ENCODE measurements around the gene VANGL1. TPM values are rescaled to one million over a fixed set of nuclear protein-coding genes. Genes with fewer than 3 reads are reported as not detected.
A peak's percentile ranks its signal among the peaks of the same experiment; 100 is the strongest.

The VANGL1 gene
- total RNA-seq, 4 donors from 2014 or later: 6.3 to 11.7 (median 8.1) TPM

DNA sequence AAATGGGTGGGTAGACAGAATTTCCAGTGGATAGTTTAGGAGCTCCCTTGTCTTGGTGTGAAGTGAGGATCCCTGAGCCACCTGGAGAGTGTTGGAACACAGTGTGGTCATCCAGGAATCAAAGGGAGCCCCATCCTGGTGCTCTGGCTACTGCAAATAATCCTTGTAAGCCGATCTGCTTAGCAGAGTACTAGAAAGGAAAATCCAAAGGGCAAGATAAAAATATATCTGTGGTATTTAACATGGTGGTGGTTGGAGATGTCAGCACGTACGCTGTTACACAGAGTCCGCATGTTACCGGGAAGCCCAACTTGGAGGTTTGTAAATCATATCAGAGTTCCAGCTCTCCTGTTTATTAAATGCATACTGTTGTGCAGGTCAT lies 39.0 kb downstream of the VANGL1 start:
- Histone ChIP-seq H3K36me3 (peaks cover 20 to 34% (median 26%) of the 10 kb centered on the region in 4 donors), H3K4me3 (no peak overlapping the region), H3K9me3 (no peaks in the 10 kb centered on the region), H3K4me1 (peaks cover 36 to 49% (median 46%) of the 10 kb centered on the region in 4 donors), H3K27me3 (no peaks in the 10 kb centered on the region), H3K27ac (replicated peaks in 1 of 4) (peak overlapping the region in 3 of 4 donors; percentile 79 to 84 (median 80))
- TF ChIP-seq POLR2A (IDR thresholded peaks at IDR 0.05; ENCODE audit: low read depth) (no peak), POLR2AphosphoS5 (IDR thresholded peaks at IDR 0.05) (no peak), EP300 (IDR thresholded peaks at IDR 0.05) (no peak)
- TF ChIP-seq, protein P1, sequence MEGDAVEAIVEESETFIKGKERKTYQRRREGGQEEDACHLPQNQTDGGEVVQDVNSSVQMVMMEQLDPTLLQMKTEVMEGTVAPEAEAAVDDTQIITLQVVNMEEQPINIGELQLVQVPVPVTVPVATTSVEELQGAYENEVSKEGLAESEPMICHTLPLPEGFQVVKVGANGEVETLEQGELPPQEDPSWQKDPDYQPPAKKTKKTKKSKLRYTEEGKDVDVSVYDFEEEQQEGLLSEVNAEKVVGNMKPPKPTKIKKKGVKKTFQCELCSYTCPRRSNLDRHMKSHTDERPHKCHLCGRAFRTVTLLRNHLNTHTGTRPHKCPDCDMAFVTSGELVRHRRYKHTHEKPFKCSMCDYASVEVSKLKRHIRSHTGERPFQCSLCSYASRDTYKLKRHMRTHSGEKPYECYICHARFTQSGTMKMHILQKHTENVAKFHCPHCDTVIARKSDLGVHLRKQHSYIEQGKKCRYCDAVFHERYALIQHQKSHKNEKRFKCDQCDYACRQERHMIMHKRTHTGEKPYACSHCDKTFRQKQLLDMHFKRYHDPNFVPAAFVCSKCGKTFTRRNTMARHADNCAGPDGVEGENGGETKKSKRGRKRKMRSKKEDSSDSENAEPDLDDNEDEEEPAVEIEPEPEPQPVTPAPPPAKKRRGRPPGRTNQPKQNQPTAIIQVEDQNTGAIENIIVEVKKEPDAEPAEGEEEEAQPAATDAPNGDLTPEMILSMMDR (IDR thresholded peaks at IDR 0.05): no peak
- 94% methylated on average over 5 of the region's 5 CpGs for WGBS
- intact Hi-C loops (cut with DNase I): no loop called here
- no peak for DNase-seq (ENCODE audit: extremely low spot score)

DNA sequence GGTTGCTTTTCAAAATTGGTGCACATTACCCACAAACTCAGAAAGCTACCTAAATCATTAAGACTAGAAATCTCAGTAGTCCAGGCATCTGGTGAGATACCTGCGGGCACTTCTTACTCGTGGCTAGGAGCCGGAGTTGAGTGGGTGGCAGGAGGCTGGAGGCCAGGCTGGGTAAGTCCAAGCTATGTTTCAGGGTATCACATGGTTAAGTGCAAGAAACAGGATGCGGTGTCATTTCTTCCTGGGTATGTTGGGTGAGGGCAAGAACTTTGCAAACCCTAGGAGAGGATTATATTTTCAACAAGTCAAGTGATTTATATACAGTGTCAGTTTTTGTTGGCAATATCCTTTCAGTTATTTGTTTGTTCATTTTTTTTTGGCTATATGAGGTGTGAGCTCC lies 41.0 kb downstream of the VANGL1 start:
- H3K36me3 ChIP-seq: peaks cover 20 to 52% (median 33%) of the 10 kb centered on the region in 4 donors
- DNase-seq (ENCODE audit: extremely low spot score): no peak
- peaks cover 25 to 31% (median 29%) of the 10 kb centered on the region in 4 donors for H3K4me1 ChIP-seq
- TF ChIP-seq POLR2AphosphoS5 (IDR thresholded peaks at IDR 0.05) (no peak), POLR2A (IDR thresholded peaks at IDR 0.05; ENCODE audit: low read depth) (no peak), EP300 (IDR thresholded peaks at IDR 0.05) (no peak)
- TF ChIP-seq, protein P1 (IDR thresholded peaks at IDR 0.05): no peak
- WGBS: 93% methylated on average over 4 of the region's 4 CpGs
- H3K4me3 ChIP-seq: no peak overlapping the region
- no peaks in the 10 kb centered on the region for H3K9me3 ChIP-seq
- H3K27ac ChIP-seq (replicated peaks in 1 of 4): no peak overlapping the region
- no peaks in the 10 kb centered on the region for H3K27me3 ChIP-seq
- intact Hi-C loops (cut with DNase I): no loop called here

DNA sequence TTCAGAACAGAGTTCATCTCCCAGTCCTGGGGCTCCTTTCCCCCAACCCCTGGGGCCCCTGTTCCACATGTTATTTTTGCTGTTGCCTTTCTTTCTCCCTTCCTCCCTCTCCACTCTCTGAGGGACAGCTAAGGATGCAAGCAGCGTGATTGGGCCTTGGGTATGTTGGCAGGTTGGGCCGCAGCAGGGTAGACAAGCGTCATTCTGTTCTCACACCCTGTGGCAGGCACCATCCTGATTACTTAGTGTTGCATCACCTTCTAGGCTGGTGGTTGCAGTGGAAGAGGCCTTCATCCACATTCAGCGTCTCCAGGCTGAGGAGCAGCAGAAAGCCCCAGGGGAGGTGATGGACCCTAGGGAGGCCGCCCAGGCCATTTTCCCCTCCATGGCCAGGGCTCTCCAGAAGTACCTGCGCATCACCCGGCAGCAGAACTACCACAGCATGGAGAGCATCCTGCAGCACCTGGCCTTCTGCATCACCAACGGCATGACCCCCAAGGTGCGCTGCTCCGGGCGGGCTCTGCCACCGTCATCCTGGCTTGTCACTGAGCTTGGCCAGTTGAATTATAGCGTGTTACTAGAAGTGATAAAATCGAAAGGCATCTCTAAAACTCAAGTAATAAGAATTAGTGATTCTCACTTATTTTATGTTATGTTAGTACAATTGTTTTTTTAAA lies 43.4 kb downstream of the VANGL1 start:
- Histone ChIP-seq H3K27ac (replicated peaks in 1 of 4) (no peak overlapping the region), H3K27me3 (no peaks in the 10 kb centered on the region), H3K4me3 (no peak overlapping the region), H3K4me1 (peaks cover 1 to 8% (median 8%) of the 10 kb centered on the region in 4 donors), H3K36me3 (peaks cover 21 to 72% (median 43%) of the 10 kb centered on the region in 4 donors), H3K9me3 (no peaks in the 10 kb centered on the region)
- 82% methylated on average over 11 of the region's 14 CpGs for WGBS
- no peak for DNase-seq (ENCODE audit: extremely low spot score)
- TF ChIP-seq EP300 (IDR thresholded peaks at IDR 0.05): no peak
- TF ChIP-seq POLR2A (IDR thresholded peaks at IDR 0.05; ENCODE audit: low read depth): no peak
- no peak for TF ChIP-seq POLR2AphosphoS5 (IDR thresholded peaks at IDR 0.05)
- TF ChIP-seq, protein P1 (IDR thresholded peaks at IDR 0.05): no peak
- intact Hi-C loops (cut with DNase I): no loop called here

DNA sequence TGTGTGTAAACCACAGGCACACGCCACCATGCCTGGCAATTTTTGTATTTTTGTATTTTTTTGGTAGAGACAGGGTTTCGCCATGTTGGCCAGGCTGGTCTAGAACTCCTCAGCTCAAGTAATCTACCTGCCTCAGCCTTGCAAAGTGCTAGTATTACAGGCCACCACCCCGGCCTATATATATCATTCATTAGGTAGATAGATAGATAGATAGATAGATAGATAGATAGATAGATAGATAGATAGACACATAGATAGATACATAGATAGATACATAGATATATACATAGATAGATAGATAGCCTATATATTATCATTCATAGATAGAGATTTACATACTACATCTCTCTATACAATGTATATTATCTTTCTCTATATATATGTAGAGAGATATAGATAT lies 46.0 kb downstream of the VANGL1 start:
- Histone ChIP-seq H3K27me3 (no peaks in the 10 kb centered on the region), H3K36me3 (peaks cover 38 to 94% (median 66%) of the 10 kb centered on the region in 4 donors), H3K4me1 (peaks cover 0 to under 1% (median 0%) of the 10 kb centered on the region in 4 donors), H3K27ac (replicated peaks in 1 of 4) (no peak overlapping the region), H3K4me3 (no peak overlapping the region), H3K9me3 (no peaks in the 10 kb centered on the region)
- 95% methylated on average over 3 of the region's 3 CpGs for WGBS
- TF ChIP-seq, protein P1 (IDR thresholded peaks at IDR 0.05): no peak
- TF ChIP-seq EP300 (IDR thresholded peaks at IDR 0.05) (no peak), POLR2AphosphoS5 (IDR thresholded peaks at IDR 0.05) (no peak), POLR2A (IDR thresholded peaks at IDR 0.05; ENCODE audit: low read depth) (no peak)
- intact Hi-C loops (cut with DNase I): no loop called here
- no peak for DNase-seq (ENCODE audit: extremely low spot score)

Measured in esophagus muscularis mucosa (tissue), 4 donors.